OCI-M2 (cell line): ENCODE data around the gene FAM169A.
"Not testable (repeated sequence)": the region's sequence is repeated elsewhere in the genome, so short reads cannot be mapped to it uniquely, and the experiment has no call there.

Experiments used
- DNase-seq: peaks from one replicate; lab custom pipeline; 2025; ENCODE audit not compliant: unreplicated experiment; lab: John Stamatoyannopoulos, UW

The FAM169A gene

DNA sequence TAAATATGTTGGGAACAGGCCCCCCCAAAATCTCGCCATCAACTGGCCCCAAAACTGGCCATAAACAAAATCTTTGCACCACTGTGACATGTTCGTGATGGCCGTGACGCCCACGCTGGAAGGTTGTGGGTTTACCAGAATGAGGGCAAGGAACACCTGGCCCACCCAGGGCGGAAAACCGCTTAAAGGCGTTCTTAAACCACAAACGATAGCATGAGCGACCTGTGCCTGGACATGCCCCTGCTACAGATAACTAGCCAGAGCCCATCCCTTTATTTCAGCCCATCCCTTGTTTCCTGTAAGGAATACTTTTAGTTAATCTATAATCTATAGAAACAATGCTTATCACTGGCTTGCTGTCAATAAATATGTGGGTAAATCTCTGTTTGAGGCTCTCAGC is 3.2 kb upstream of the FAM169A start:
- DNase-seq = not testable (repeated sequence)

DNA sequence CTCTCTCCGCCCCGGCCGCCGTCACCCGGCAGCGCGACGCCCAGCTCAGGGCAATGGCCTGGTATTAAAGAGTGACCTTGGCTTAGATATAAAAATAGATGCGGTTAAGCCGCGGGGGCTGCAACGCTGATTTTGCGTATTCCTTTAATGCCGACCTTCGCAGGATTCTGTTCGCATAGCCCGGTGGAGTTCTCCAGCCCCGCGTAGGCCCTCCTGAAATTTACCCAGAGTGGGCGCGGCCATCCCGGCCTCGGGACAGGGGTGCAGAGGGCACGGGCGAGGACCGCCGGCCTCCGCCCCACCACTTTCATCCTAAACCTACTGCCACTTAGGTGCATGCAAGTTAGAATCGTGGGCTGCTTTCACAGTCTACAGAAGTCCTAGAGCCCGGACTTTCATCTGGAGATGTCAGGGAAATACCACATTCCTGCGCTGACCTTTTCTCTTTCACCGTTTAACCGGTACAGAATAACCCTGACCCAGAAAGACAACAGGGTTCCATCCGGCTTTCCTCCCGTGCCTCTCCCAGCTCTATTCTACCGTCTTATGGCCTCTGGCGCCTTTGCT is 492 bp upstream of the FAM169A start:
- DNase-seq = no peak

DNA sequence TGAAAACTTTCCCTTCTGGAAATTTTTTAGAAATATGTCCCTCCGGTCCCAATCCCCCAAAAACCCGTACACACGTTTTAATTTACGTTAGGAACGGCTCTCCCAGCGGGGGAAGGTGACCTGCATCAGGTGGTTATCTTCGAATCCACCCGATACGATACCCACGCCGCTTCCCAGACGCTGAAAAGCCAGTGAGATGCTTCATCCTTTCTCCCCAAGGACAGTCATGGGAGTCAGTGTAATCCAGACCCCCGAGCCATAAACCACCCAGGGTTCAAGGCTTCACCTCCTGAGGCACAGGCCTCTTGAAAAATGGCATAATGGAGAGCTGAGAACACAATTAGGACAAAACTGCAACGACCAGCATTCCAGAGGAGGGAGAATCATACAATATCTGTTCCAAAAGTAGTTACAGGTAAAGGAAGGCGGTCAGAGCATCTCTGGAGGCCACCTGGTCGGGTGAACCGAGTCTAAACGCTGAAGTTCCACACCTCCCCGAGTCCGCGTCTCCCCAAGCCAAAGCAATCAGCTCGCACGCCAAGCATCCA is 857 bp downstream of the FAM169A start:
- DNase-seq = no peak

DNA sequence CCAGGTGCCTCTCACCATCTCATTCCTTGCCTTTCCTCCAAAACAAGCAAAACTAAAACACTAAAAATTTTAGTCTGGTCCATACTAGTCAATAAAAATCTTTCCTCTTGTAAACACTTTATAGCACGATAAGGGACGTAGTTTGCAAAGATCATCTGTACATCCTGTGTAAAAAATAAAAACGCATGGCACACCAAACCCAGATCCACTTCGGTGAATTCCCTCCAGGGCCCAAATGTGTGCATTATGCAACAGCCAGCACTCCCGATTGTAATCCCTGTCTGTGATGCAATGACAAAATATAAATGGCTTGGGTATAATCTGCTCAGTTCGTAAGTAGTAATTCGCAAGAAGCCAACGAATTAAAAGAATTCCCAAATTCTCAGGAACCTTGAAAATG is 1.4 kb downstream of the FAM169A start:
- DNase-seq = no peak

DNA sequence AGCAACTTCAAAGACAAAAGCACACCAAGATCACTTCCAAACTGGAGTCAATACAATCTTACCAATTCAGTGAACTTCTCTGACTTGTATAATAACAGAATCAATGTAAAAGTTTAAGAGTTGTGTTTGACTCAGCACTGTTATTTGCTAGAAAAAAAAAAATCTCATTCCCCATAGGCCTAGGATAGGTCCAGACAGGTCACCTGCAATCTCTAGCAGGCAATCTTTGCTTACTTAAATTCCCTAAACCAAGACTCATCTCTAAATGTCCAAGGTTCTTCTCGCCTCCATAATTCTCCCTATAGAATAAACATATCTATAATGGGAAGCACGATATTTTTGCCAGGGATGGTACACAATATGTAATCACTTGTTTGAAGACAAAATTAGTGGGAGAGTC is 2.5 kb downstream of the FAM169A start:
- no peak for DNase-seq

DNA sequence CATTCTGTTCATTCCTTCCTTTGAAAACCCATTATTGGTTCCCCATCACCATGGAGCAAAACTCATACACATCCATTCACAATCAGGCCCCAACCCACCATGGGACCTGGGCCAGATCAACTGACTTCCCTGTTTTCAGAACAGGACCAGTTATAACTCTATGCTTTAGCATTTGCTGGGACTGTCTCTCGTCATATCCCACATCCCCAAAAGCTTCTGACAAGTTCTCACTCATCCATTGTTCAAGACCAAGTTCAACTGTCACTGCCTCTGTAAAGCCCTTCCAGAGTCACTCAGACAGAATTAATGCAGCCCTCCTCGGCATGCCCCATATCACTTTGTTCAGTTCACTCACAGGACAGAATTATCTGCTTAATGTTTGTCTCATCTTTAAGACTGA is 4.0 kb downstream of the FAM169A start:
- DNase-seq = no peak

DNA sequence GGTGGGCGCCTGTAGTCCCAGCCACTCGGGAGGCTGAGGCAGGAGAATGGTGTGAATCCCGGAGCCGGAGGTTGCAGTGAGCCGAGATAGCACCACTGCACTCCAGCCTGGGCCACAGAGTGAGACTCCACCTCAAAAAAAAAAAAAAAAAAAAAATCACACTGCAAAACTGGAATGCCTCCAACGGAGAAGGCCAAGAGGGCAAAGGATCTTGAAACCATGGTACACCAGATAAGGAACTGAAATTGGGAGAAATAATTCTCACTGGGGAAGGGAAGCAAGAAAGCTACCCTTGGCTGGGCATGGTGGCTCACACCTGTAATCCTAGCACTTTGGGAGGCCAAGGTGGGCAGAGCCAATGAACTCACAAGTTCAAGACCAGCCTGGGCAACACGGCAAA is 9.2 kb downstream of the FAM169A start:
- DNase-seq = not testable (repeated sequence)

DNA sequence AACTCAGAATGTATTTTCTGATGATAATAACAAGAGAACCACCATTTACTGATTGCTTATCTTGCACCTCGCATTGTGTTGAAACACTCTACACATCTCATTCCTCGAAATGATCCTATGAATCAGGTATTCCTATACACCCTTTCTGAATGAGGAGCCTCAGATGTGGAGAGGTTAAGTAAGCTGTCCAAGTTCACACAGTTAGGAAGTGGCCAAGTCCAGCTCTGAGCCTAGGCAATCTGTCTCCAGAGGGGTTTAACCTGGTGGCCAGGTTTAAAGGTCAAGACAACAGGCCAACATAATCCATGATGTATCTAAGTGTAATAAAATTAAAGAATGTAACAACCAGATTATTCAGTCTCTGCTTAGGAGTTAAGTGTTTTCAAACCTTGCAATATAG is 12.9 kb downstream of the FAM169A start:
- no peak for DNase-seq

DNA sequence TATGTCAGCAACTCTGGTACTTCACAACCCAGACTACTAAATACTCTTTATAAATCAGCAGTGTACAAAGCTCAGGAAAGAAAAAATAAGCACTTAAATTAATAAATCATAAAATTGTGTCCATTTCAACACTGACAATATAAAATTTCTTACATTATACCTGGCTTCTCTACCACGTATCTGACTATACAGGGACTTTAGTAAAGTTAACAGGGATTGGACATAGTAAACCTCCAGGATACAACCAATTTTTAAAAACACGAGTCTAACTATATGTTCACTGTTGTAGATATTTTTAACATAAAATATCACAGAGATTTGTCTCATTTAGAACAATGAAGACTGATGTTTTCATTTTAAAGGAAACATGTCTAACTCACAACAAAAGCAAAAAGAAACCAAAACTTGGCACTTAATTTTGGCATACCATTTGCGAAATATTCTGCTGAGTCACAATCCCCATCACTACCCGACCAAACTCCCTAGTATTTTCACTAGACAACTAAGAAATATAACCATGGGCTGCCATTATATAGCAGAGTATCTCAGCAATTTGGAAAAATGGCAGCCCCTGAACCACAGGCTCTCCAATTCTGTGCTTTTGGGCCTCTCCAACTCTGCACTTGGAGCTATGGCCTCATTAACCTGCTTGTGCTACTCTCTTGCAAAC is 14.4 kb downstream of the FAM169A start:
- no peak for DNase-seq

DNA sequence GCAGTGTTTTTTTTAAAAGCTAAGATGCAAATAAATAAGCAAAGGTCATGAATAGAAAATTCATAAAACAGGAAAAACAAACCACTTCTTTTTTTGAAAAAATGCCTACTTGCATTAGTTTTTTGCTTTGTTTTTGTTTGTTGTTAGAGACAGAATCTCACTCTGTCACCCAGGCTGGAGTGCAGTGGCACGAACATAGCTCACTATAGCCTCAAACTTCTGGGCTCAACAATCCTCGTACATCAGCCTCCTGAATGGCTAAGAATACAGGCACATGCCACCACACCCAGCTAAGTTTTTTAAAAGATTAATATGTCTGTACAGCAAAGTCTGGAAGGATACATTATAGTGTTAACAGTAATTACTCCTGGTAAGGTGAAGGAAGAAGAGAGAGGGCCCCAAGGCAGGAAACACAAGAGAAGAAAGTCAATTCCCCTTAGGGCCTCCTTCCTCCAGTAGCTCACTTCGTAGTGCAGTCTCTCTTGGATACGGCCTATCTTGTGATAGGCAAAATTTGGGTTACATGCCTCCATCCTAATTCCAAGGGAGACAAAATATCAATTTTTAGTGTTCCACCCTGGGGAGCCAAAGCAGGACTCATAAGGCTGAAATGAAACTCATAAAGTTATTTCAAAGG is 15.3 kb downstream of the FAM169A start:
- no peak for DNase-seq

DNA sequence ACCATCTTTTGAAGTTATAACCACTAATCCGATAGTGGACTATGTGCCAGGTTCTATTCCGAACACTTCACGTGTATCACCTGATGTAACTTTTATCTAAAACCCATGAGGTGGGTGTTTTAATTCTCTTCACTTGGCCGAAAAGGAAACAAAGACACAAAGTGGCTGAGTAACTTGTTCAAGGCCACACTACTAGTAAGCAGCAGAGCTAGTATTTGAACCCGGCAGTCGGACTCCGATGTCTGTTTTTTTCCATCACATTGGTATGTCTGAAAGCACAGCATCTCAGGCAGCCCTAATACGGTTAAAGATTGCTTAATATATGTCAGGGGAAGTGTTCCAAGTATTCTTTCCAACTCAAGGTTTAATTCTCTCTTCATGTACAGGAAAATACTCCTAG is 16.2 kb downstream of the FAM169A start:
- no peak for DNase-seq

DNA sequence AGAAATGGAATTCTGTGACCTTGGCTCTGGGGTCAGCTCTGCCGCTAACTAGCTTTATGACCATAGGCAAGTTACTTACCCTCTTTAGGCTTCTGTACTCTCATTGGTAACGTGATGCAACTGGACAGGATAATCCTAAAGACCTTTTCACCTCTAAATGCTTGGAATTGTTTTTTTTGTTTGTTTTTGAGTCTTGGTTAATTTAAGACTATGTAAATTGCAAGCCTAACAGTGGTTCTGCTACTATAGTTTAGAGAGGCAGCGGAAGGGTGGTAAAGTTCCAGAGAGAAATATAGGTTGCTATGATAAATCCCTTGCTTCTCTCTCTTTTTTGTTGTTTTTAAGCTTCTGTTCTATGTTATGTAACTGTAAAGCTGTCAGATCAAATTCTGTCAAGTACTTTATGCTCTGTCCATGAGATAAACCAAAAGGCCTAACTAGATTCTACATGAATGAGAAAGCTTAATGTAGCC is 17.6 kb downstream of the FAM169A start:
- DNase-seq = no peak

DNA sequence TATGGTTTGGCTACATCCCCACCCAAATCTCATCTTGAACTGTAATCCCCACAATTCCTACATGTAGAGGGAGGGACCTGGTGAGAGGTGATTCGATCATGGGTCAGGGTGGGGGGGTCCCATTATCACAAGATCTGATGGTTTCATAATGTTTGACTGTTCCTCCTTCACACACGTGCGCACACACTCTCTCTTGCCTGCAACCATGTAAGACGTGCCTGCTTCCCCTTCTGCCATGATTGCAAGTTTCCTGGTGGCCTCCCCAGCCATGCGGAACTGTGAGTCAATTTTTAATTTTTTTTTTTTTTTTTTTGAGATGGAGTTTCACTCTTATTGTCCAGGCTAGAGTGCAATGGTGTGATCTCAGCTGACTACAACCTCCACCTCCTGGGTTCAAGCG is 27.0 kb downstream of the FAM169A start:
- no peak for DNase-seq

DNA sequence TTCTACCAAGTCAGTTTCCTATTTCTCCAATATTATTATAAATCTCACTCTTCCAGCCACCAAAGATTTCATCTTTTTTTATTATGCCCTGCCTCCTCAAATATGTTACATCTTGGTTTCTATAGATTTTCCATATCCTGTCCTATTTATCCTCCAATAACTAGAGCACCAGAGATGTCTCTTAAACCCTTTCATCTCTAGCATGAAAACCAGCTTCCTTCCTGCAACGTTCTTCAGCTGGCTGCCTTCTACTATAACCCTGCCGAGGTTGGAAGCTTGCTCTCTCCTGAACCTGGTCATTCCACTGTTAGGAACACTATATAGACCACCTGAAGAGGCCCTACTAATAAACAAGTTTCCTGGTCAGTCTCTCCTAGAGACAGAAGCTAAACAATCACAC is 27.9 kb downstream of the FAM169A start:
- DNase-seq = no peak

DNA sequence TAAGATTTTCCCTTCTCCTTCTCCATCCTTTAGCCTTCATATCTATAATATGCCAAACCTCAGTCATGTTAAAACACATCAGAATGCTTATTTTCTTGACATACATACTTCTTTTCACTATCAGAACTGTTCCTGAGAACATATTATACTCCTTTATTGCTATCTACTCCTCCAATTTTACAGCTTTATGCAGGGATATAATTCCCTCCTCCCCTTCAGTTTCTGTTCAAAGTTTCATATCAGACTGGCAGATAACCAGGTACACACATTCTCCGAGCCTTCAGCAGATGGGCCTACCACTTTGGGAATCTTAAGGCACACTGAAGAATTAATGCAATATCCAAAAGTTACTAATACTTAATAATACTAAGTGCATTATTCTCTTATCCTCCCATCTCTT is 29.1 kb downstream of the FAM169A start:
- no peak for DNase-seq

DNA sequence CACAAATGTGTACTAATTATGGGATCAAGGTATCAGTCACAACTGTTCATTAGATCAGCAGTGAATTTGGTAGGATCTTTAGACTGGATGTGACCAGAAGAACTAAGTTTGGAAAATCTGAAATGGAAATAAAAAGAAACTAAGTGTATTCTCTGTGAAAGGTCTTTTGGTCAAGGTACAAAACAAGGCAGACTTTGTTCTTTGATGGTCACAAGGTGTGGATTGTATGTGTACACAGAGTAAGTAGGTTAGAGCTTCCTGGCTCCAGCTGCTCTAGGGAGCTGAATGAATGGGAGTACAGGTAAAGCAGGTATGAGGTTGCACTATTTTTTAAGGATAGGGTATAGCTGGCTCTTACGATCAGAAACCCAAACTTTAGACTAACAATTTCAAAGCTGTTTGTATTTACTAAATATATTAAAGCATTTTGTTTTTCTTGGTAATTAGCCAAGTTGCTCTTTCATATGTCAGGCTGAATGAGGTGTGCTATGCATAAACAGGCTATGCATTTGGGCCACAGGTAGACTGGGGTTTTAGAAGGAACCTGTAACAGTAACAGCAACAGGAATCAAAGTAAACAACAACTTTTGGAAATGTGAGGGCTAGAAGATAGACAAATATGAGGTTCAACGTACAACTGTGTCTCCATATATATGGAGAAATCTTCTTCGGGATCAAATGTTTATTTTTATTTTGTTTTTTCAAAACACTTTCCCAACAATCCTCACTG is 32.5 kb downstream of the FAM169A start:
- no peak for DNase-seq

DNA sequence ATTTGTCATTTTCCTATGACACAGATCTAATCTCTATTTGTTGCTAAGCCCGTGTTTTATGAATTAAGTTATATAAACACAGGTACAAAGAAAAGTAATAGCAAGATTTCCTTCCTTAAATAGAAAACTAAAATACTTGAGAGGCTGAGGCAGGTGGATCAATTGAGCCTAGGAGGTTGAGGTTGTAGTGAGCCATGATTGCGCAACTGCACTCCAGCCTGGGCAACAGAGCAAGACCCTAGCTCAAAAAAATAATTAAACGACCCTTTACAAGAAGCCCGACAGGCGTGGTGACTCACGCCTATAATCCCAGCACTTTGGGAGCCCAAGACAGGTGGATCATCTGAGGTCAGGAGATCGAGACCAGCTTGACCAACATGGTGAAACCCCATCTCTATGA is 36.8 kb downstream of the FAM169A start:
- DNase-seq = no peak

DNA sequence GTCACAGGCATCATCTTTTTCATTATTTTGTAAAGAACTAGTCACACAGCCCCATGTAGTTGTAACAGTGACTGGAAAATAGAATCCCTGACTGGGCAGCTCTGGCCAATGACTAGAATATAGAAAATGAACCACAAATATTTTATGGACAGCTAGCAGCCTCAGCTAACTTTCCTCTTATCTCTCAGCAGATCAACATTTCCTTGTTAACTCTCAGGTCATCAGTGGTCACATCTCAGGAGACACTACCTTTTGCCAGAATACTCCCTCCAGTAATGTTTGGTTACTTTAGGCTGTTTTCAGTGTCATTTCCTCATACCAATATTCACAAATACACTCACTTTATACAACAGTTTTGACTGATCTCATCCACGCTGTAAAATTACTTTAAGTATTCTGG is 43.9 kb downstream of the FAM169A start:
- DNase-seq = no peak

DNA sequence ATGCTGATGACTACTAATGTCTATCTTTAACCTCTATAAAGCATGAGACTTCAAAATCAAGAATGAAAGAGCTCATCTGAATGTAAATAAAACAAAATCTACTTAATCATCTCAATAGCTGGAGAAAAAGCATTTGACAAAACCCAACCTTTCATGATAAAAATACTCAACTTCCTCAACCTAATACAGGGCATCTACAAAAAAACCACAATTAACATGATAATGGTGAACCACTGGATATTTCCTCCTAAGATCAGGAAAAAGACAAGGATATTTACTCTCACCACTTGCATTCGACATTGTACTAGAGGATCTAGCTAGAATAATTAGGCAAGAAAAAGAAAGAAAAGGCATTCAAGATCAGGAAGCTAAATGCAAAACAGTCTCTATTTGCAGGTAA is 49.3 kb downstream of the FAM169A start:
- DNase-seq = no peak

DNA sequence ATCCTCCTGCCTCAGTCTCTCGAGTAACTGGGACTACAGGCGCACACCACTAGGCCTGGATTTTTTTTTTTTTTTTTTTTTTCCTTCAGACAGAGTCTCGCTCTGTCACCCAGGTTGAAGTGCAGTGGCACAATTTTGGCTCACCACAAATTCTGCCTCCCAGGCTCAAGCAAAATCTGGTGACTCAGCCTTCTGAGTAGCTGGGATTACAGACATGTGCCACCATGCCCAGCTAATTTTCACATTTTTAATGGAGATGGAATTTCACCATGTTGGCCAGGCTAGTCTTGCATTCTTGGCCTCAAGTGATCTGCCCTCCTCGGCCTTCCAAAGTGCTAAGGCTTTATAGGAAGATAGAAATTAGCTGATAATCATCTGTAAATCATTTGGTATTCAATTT is 55.3 kb downstream of the FAM169A start:
- DNase-seq = no peak

DNA sequence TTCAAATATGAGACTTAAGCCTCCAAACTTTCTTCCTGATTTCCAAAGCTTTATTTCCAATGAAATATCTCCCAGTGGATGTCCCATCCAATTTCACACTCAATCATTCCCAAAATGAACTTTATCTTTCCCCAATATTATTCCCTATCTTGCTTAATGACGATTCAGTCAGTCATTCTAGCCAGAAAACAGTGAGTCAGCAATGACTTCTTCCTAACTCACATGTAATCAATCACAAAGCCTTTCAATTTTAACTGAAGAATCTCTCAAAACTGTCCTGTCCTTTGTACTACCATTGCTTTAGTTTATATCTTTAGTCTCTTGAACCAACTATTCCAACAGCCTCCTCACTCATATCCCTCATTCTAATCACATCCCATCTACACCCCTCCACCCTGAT is 64.2 kb downstream of the FAM169A start:
- DNase-seq = no peak

DNA sequence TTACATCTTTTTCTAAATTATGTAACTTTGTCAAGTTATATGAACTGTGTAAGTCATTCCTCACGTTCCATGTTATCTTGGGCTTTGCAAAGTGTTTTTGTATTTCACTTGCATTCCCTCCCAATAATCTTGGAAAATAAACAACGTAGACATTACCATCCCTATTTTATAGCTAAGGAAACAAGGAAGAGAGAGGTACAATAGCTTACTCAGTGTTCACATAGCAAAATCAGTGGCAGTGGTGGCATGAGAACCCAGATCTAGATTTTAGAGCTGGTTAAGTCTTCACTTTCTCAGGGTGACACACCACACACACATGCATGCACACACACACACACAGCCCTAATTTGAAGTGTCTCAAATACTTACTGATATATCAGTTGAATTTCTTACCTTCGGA is 65.0 kb downstream of the FAM169A start:
- no peak for DNase-seq
